ENCODE data around the gene CUEDC2.
A peak's percentile ranks its signal among the peaks of the same experiment; 100 is the strongest.

CUEDC2 gene

DNA sequence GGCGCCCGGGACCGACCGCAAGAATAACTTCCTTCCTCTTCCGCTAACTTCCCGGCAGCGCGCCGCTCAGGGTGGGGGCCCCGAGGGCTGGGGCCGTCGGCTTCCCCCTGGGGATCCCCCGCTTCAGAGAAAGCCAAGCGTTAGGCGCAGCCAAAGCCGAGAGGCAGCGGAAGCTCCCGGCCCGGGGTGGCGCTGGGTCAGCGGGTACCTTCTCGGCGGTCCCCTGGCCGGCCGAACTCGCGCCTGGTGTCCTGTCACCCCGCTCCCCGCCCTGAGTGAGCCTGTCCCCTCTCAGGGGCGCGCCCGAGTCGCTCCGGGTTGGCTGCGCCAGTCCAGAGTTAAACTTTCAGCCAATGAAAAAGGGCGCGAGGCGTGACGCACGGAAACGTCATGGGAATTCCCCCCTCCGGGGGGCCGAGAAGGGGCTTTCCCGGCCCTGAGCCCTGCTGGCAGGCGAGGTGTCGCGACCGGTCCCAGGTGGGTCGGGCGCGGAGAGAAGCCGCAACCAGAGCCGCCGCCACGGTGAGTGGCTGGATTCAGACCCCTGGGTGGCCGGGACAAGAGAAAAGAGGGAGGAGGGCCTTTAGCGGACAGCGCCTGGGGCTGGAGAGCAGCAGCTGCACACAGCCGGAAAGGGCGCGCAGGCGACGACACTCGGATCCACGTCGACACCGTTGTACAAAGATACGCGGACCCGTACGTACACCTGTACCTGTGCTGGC, 38.1 kb downstream of the CUEDC2 start:
- H3K27ac ChIP-seq (ENCODE audit: low read depth, low read length), result peak overlapping the region; percentile 96
- H3K27me3 ChIP-seq (ENCODE audit: low read length), result no peaks in the 10 kb centered on the region
- TF ChIP-seq CTCF (IDR thresholded peaks at IDR 0.05; ENCODE audit: insufficient read depth, low read length, poor library complexity, severe bottlenecking), result no peak
- no peaks in the 10 kb centered on the region for H3K36me3 ChIP-seq (ENCODE audit: low read length)
- H3K9ac ChIP-seq (ENCODE audit: low read length), result peak overlapping the region; percentile 91
- peaks cover 18% of the 10 kb centered on the region; the same call in 1 of the 2 replicates for H3F3A ChIP-seq (ENCODE audit: insufficient read depth)
- H3K9me2 ChIP-seq (replicated peaks; ENCODE audit: insufficient read depth, low read length), result no peaks in the 10 kb centered on the region
- no peaks in the 10 kb centered on the region for H4K20me1 ChIP-seq (ENCODE audit: low read depth, low read length)
- no peaks in the 10 kb centered on the region for H3K9me3 ChIP-seq (ENCODE audit: insufficient read depth, low read length)
- peak overlapping the region; percentile 97 for H3K4me3 ChIP-seq (ENCODE audit: insufficient read depth, low read length, poor library complexity, severe bottlenecking)
- H2AFZ ChIP-seq (ENCODE audit: low read depth, low read length, severe bottlenecking), result peak overlapping the region; percentile 38
- H3K4me2 ChIP-seq (ENCODE audit: low read depth, low read length, poor library complexity, severe bottlenecking), result peak overlapping the region; percentile 78
- peaks cover 8% of the 10 kb centered on the region; the same call in 1 of the 2 replicates for H3K79me2 ChIP-seq (ENCODE audit: insufficient read depth, low read length)

GRCh38 chr10:102393411-102394078, 38.8 kb downstream of the CUEDC2 start:
- Histone ChIP-seq H3K27me3 (ENCODE audit: low read length) (no peaks in the 10 kb centered on the region), H3K4me2 (ENCODE audit: low read depth, low read length, poor library complexity, severe bottlenecking) (peak overlapping the region; percentile 78), H4K20me1 (ENCODE audit: low read depth, low read length) (no peaks in the 10 kb centered on the region), H2AFZ (ENCODE audit: low read depth, low read length, severe bottlenecking) (peak overlapping the region; percentile 38), H3K27ac (ENCODE audit: low read depth, low read length) (peak overlapping the region; percentile 96), H3K4me3 (ENCODE audit: insufficient read depth, low read length, poor library complexity, severe bottlenecking) (peak overlapping the region; percentile 97), H3K79me2 (ENCODE audit: insufficient read depth, low read length) (peaks cover 8% of the 10 kb centered on the region; the same call in 1 of the 2 replicates), H3K9me2 (replicated peaks; ENCODE audit: insufficient read depth, low read length) (no peaks in the 10 kb centered on the region), H3K36me3 (ENCODE audit: low read length) (no peaks in the 10 kb centered on the region), H3K9ac (ENCODE audit: low read length) (peak overlapping the region; percentile 91), H3F3A (ENCODE audit: insufficient read depth) (peaks cover 18% of the 10 kb centered on the region; the same call in 1 of the 2 replicates), H3K9me3 (ENCODE audit: insufficient read depth, low read length) (no peaks in the 10 kb centered on the region)
- TF ChIP-seq CTCF (IDR thresholded peaks at IDR 0.05; ENCODE audit: insufficient read depth, low read length, poor library complexity, severe bottlenecking), result peak; percentile 94
- no peak for TF ChIP-seq EZH2phosphoT487 (conservative IDR thresholded peaks at IDR 0.05; ENCODE audit: low read length)

GRCh38 chr10:102392306-102392705, 40.1 kb downstream of the CUEDC2 start:
- Histone ChIP-seq H2AFZ (ENCODE audit: low read depth, low read length, severe bottlenecking) (no peak overlapping the region), H3K4me2 (ENCODE audit: low read depth, low read length, poor library complexity, severe bottlenecking) (no peak overlapping the region), H3K27me3 (ENCODE audit: low read length) (no peaks in the 10 kb centered on the region)

More at GRCh38 chr10:102392306-102392705, 40.1 kb downstream of the CUEDC2 start:
- no peak for TF ChIP-seq EZH2phosphoT487 (conservative IDR thresholded peaks at IDR 0.05; ENCODE audit: low read length)
- TF ChIP-seq CTCF (IDR thresholded peaks at IDR 0.05; ENCODE audit: insufficient read depth, low read length, poor library complexity, severe bottlenecking), result no peak
- Histone ChIP-seq H3F3A (ENCODE audit: insufficient read depth) (peaks cover 18% of the 10 kb centered on the region; the same call in 1 of the 2 replicates), H3K79me2 (ENCODE audit: insufficient read depth, low read length) (peaks cover 8% of the 10 kb centered on the region; the same call in 1 of the 2 replicates), H3K4me3 (ENCODE audit: insufficient read depth, low read length, poor library complexity, severe bottlenecking) (no peak overlapping the region), H3K27ac (ENCODE audit: low read depth, low read length) (no peak overlapping the region), H3K9me2 (replicated peaks; ENCODE audit: insufficient read depth, low read length) (no peaks in the 10 kb centered on the region), H3K9ac (ENCODE audit: low read length) (no peak overlapping the region), H4K20me1 (ENCODE audit: low read depth, low read length) (no peaks in the 10 kb centered on the region), H3K36me3 (ENCODE audit: low read length) (no peaks in the 10 kb centered on the region), H3K9me3 (ENCODE audit: insufficient read depth, low read length) (no peaks in the 10 kb centered on the region)
